Endodermal cell (in vitro differentiated cells): ENCODE results near the gene ISY1. TPM values are rescaled to one million over a fixed set of nuclear protein-coding genes. Genes with fewer than 3 reads are reported as not detected.
A peak's percentile ranks its signal among the peaks of the same experiment; 100 is the strongest.

Experiments used
- DNase-seq: peaks from one replicate; pipeline ENCODE4 v3.0.0-alpha.2; 2017
- H3K27ac ChIP-seq: 2 replicates; pipeline ENCODE4 v1.5.1; 2013; ENCODE audit warnings: mild to moderate bottlenecking, low read depth, low read length, moderate library complexity
- H3K27me3 ChIP-seq: 2 replicates; pipeline ENCODE4 v1.6.1; 2013; ENCODE audit warnings: mild to moderate bottlenecking, low read length, moderate library complexity; ENCODE audit not compliant: insufficient read depth, control insufficient read depth, poor library complexity, severe bottlenecking
- H3K36me3 ChIP-seq: 2 replicates; pipeline ENCODE4 v1.7.0; 2013; ENCODE audit warnings: mild to moderate bottlenecking, low read length, moderate library complexity; ENCODE audit not compliant: control insufficient read depth, insufficient read depth
- H3K4me1 ChIP-seq: one replicate; pipeline ENCODE4 v1.7.0; 2013; ENCODE audit warnings: low read length; ENCODE audit not compliant: control insufficient read depth, insufficient read depth
- H3K4me3 ChIP-seq: 2 replicates; pipeline ENCODE4 v1.5.1; 2013; ENCODE audit warnings: mild to moderate bottlenecking, low read length, moderate library complexity
- H3K9ac ChIP-seq: 2 replicates; pipeline ENCODE4 v1.6.1; 2013; ENCODE audit warnings: mild to moderate bottlenecking, low read length, moderate library complexity; ENCODE audit not compliant: poor library complexity, severe bottlenecking; ENCODE audit errors: extremely low read depth
- H3K9me3 ChIP-seq: 2 replicates; pipeline ENCODE4 v1.6.1; 2013; ENCODE audit warnings: mild to moderate bottlenecking, low read length, moderate library complexity; ENCODE audit not compliant: control insufficient read depth
- H3K27ac Mint-ChIP-seq: 2 replicates; pipeline ENCODE4 v1.8.0; 2020; ENCODE audit warnings: mixed read lengths
- H3K27me3 Mint-ChIP-seq: 2 replicates; pipeline ENCODE4 v1.8.0; 2021; ENCODE audit warnings: mild to moderate bottlenecking, mixed read lengths; ENCODE audit not compliant: insufficient read depth
- H3K36me3 Mint-ChIP-seq: 2 replicates; pipeline ENCODE4 v1.8.0; 2020; ENCODE audit warnings: low read depth, mixed read lengths
- H3K4me1 Mint-ChIP-seq: 2 replicates; pipeline ENCODE4 v1.8.0; 2020; ENCODE audit warnings: mixed read lengths
- H3K4me3 Mint-ChIP-seq: 2 replicates; pipeline ENCODE4 v1.8.0; 2020; ENCODE audit warnings: mild to moderate bottlenecking, moderate library complexity, mixed read lengths
- H3K9me3 Mint-ChIP-seq: 2 replicates; pipeline ENCODE4 v1.8.0; 2020; ENCODE audit warnings: mild to moderate bottlenecking, mixed read lengths
- CTCF ChIP-seq: fragments of 200-600 bp; sonication (generic); conservative IDR thresholded peaks from 2 replicates; pipeline ENCODE4 v1.5.0; 2021; ENCODE audit warnings: antibody characterized with exemption, mild to moderate bottlenecking
- WGBS, 2 experiments: methylation state at CpG; one replicate each; pipeline versions ENCODE4 v1.1.5 to v1.1.7; 2013; ENCODE audit warnings: missing lambda C conversion rate in 2 of 2, mixed read lengths in 1 of 2; ENCODE audit not compliant: insufficient coverage in 1 of 2, insufficient read length in 1 of 2; 5-methylcytosine and 5-hydroxymethylcytosine counted together
- total RNA-seq, 2 donors: library from RNA; stranded (reverse); fragmentation: NEBNext Ultra II Directional in 1 of 2; extraction: Animal tissue kit (Norgen Biotek cat#: 25700) in 1 of 2; gene quantifications; 2 replicates in 1 of 2; 3 replicates in 1 of 2; pipeline ENCODE4 v1.2.1, GENCODE V29; 2021

Gene ISY1
- total RNA-seq, 2 donors from 2014 or later: 28.9 to 32.9 TPM

- H3K27ac Mint-ChIP-seq: no peak overlapping the region
- no peak for TF ChIP-seq CTCF
- H3K27me3 Mint-ChIP-seq: no peaks in the 10 kb centered on the region
- no peaks in the 10 kb centered on the region for H3K9me3 Mint-ChIP-seq
- no peak overlapping the region for H3K27ac ChIP-seq
- H3K27me3 ChIP-seq: no peaks in the 10 kb centered on the region
- peaks cover 20% of the 10 kb centered on the region for H3K36me3 ChIP-seq
- H3K36me3 Mint-ChIP-seq: peaks cover 18% of the 10 kb centered on the region
- no peak overlapping the region for H3K9ac ChIP-seq
- no peak overlapping the region for H3K4me3 ChIP-seq
- H3K4me1 Mint-ChIP-seq: peaks cover 52% of the 10 kb centered on the region
- no peaks in the 10 kb centered on the region for H3K9me3 ChIP-seq
- no peak for DNase-seq
- H3K4me1 ChIP-seq: peaks cover 18% of the 10 kb centered on the region
- peak overlapping the region; percentile 48 for H3K4me3 Mint-ChIP-seq
Measured at GRCh38 chr3:129117134-129117533, 43.7 kb downstream of the ISY1 start.

- no peaks in the 10 kb centered on the region for H3K27me3 ChIP-seq
- Mint-ChIP-seq H3K27ac (peak overlapping the region; percentile 81), H3K36me3 (peaks cover 19% of the 10 kb centered on the region), H3K4me3 (peak overlapping the region; percentile 48), H3K27me3 (no peaks in the 10 kb centered on the region), H3K4me1 (peaks cover 52% of the 10 kb centered on the region), H3K9me3 (no peaks in the 10 kb centered on the region)
- TF ChIP-seq CTCF: no peak
- peaks cover 20% of the 10 kb centered on the region for H3K36me3 ChIP-seq
- H3K9me3 ChIP-seq: no peaks in the 10 kb centered on the region
- peak; percentile 64 for DNase-seq
- peak overlapping the region; percentile 62 for H3K4me3 ChIP-seq
- H3K4me1 ChIP-seq: peaks cover 18% of the 10 kb centered on the region
- no peak overlapping the region for H3K27ac ChIP-seq
- WGBS, 2 experiments: 30 to 43% methylated on average over 1 to 5 of the region's 5 CpGs
- H3K9ac ChIP-seq: peak overlapping the region; percentile 31
Measured at GRCh38 chr3:129116482-129116946, 44.3 kb downstream of the ISY1 start.

GRCh38 chr3:129114455-129114854 lies 46.4 kb downstream of the ISY1 start:
- no peak overlapping the region for H3K4me3 Mint-ChIP-seq
- Histone ChIP-seq H3K27me3 (no peaks in the 10 kb centered on the region), H3K27ac (no peak overlapping the region), H3K4me1 (peaks cover 17% of the 10 kb centered on the region), H3K9me3 (no peaks in the 10 kb centered on the region), H3K36me3 (peaks cover 28% of the 10 kb centered on the region), H3K9ac (no peak overlapping the region), H3K4me3 (no peak overlapping the region)
- no peaks in the 10 kb centered on the region for H3K9me3 Mint-ChIP-seq
- 84 to 89% methylated on average over 5 to 6 of the region's 6 CpGs for WGBS, 2 experiments
- peak overlapping the region; percentile 86 for H3K27ac Mint-ChIP-seq
- H3K27me3 Mint-ChIP-seq: no peaks in the 10 kb centered on the region
- peaks cover 48% of the 10 kb centered on the region for H3K4me1 Mint-ChIP-seq
- peaks cover 35% of the 10 kb centered on the region for H3K36me3 Mint-ChIP-seq
- no peak for TF ChIP-seq CTCF
- peak; percentile 52 for DNase-seq
